ENCODE measurements around the gene SIK3. TPM values are rescaled to one million over a fixed set of nuclear protein-coding genes. Genes with fewer than 3 reads are reported as not detected.

SIK3 gene
- total RNA-seq, 1 donor from 2014 or later, result 24.4 TPM

DNA sequence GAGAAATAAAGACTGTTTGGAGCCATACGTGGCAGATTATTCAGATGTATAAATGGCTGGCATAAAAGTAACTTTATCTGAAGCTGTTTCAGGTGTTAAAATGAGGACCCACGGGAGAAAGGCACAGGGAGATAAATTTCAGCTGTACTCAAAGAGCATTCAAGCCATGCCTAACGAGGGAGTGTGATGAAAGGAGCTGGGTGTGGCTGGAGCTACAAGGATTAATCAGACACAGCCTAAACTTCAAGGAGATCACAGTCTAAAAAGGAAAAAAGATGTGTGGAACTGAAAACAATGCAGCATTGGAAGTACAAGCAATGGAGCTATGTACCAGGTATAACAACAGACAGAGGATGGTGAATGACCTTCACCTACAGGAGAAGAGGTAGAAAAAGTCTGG is 140.0 kb downstream of the SIK3 start:
- Mint-ChIP-seq H3K4me1 (peaks cover 24% of the 10 kb centered on the region), H3K27ac (no peak overlapping the region), H3K36me3 (peaks cover 8% of the 10 kb centered on the region), H3K27me3 (ENCODE audit: insufficient read depth, low read depth) (no peaks in the 10 kb centered on the region), H3K4me3 (no peak overlapping the region), H3K9me3 (no peaks in the 10 kb centered on the region)
- Histone ChIP-seq H4K20me1 (ENCODE audit: low read depth) (peaks cover 56% of the 10 kb centered on the region), H3K27me3 (no peaks in the 10 kb centered on the region), H3F3A (ENCODE audit: low read depth) (peaks cover 4% of the 10 kb centered on the region), H3K27ac (no peak overlapping the region), H2AFZ (replicated peaks) (no peak overlapping the region), H3K4me3 (no peak overlapping the region), H3K4me1 (peaks cover 39% of the 10 kb centered on the region), H3K9ac (no peak overlapping the region), H3K79me2 (ENCODE audit: low read depth) (peaks cover 43% of the 10 kb centered on the region), H3K4me2 (no peak overlapping the region), H3K36me3 (peaks cover 5% of the 10 kb centered on the region), H3K9me3 (ENCODE audit: low read depth) (no peaks in the 10 kb centered on the region)
- peak; percentile 17 for DNase-seq (ENCODE audit: low spot score)
- no peak for TF ChIP-seq EZH2 (IDR thresholded peaks at IDR 0.05)
- no peak for TF ChIP-seq EZH2phosphoT487 (IDR thresholded peaks at IDR 0.05)
- no peak for TF ChIP-seq CTCF (IDR thresholded peaks at IDR 0.05)

DNA sequence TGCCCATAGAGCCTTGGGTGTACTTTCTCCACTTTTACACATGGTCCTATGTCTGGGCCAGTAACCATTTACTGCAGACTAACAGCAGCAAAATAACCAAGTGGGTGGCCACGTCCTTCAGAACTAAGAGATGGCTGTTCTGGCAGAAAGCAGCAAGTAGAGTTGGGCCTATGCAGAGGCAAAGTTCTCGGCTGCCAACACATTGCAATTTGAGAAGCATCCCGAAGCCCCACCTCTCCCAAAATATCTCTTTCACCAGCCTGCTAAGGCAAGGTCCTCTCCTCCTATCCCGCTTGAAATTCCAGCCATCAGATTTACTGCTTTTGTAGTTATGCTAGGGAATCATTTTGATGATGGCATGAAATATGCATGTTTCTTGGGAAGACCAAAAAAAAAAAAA is 142.3 kb downstream of the SIK3 start:
- Histone ChIP-seq H3K4me2 (no peak overlapping the region), H3K36me3 (peaks cover 5% of the 10 kb centered on the region), H3K4me1 (peaks cover 22% of the 10 kb centered on the region), H3K4me3 (no peak overlapping the region), H3K9me3 (ENCODE audit: low read depth) (no peaks in the 10 kb centered on the region), H4K20me1 (ENCODE audit: low read depth) (peaks cover 41% of the 10 kb centered on the region), H3K27me3 (no peaks in the 10 kb centered on the region), H3K9ac (no peak overlapping the region), H3K27ac (no peak overlapping the region), H3K79me2 (ENCODE audit: low read depth) (peaks cover 23% of the 10 kb centered on the region), H2AFZ (replicated peaks) (no peak overlapping the region), H3F3A (ENCODE audit: low read depth) (peaks cover 4% of the 10 kb centered on the region)
- no peaks in the 10 kb centered on the region for H3K27me3 Mint-ChIP-seq (ENCODE audit: insufficient read depth, low read depth)
- H3K27ac Mint-ChIP-seq, result no peak overlapping the region
- DNase-seq (ENCODE audit: low spot score), result no peak
- TF ChIP-seq CTCF (IDR thresholded peaks at IDR 0.05) (no peak), EZH2 (IDR thresholded peaks at IDR 0.05) (no peak), EZH2phosphoT487 (IDR thresholded peaks at IDR 0.05) (no peak)
- peaks cover 13% of the 10 kb centered on the region for H3K4me1 Mint-ChIP-seq
- no peak overlapping the region for H3K4me3 Mint-ChIP-seq
- peaks cover 8% of the 10 kb centered on the region for H3K36me3 Mint-ChIP-seq
- H3K9me3 Mint-ChIP-seq, result no peaks in the 10 kb centered on the region

DNA sequence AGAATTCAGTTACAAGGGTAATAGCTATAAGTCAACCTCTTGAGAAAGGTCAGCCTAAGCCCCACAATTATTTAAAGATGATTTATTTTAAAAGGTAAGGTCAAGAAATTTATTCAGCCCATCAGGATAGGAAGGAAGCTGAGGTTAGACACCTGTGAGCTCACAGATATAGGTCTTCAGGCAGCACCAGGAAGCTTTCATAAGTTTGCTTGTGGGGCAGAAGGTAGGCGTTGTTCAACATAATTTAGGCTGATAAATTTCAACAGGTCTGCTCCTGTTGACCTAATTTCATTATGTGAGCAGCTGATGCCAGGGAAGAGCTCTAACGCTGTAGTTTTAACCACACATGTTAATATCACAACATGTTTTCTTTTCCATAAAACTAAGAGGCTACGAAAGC is 142.7 kb downstream of the SIK3 start:
- H4K20me1 ChIP-seq (ENCODE audit: low read depth), result peaks cover 37% of the 10 kb centered on the region
- Mint-ChIP-seq H3K27ac (no peak overlapping the region), H3K4me1 (peaks cover 9% of the 10 kb centered on the region), H3K27me3 (ENCODE audit: insufficient read depth, low read depth) (no peaks in the 10 kb centered on the region), H3K9me3 (no peaks in the 10 kb centered on the region), H3K36me3 (peaks cover 10% of the 10 kb centered on the region), H3K4me3 (no peak overlapping the region)
- no peak for DNase-seq (ENCODE audit: low spot score)
- no peak overlapping the region for H2AFZ ChIP-seq (replicated peaks)
- H3K9me3 ChIP-seq (ENCODE audit: low read depth), result no peaks in the 10 kb centered on the region
- H3F3A ChIP-seq (ENCODE audit: low read depth), result peaks cover 5% of the 10 kb centered on the region
- H3K36me3 ChIP-seq, result peaks cover 5% of the 10 kb centered on the region
- H3K4me2 ChIP-seq, result no peak overlapping the region
- no peak overlapping the region for H3K9ac ChIP-seq
- peaks cover 20% of the 10 kb centered on the region for H3K79me2 ChIP-seq (ENCODE audit: low read depth)
- no peak overlapping the region for H3K4me3 ChIP-seq
- H3K27ac ChIP-seq, result no peak overlapping the region
- peaks cover 18% of the 10 kb centered on the region for H3K4me1 ChIP-seq
- TF ChIP-seq EZH2phosphoT487 (IDR thresholded peaks at IDR 0.05) (no peak), EZH2 (IDR thresholded peaks at IDR 0.05) (no peak), CTCF (IDR thresholded peaks at IDR 0.05) (no peak)
- no peaks in the 10 kb centered on the region for H3K27me3 ChIP-seq

Data from neural progenitor cell (in vitro differentiated cells).